Stimulated activated CD4-positive, alpha-beta T cell treated with anti-CD3 and anti-CD28 coated beads, Interleukin-4, amount 100 ng/mL, for 1 hour (primary cell): Measurements from ENCODE around the gene DIP2C.
"Not testable (repeated sequence)": the region's sequence is repeated elsewhere in the genome, so short reads cannot be mapped to it uniquely, and the experiment has no call there.

Experiments
- DNase-seq: peaks from one replicate; pipeline ENCODE4 v3.0.0-alpha.2; 2020

DIP2C gene

DNA sequence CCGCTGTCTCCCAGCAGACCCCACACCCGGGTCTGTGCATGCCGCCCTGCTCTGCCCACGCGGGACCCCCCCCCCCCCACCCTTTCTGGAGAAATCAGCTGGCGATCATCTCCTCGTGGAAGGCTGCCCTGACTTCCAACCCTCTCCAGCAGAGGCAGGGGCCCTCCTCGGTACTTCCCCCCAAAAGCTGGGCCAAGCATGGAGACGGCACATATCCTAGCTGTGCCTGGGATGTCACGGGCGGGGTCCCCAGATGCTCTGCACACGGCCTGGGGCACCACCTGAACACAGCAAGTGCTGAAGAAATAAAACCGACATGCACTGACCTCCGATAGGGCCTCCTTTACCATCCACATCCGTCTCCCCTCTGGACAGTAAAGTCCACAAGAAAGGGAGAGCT, 96.0 kb downstream of the DIP2C start:
- no peak for DNase-seq

DNA sequence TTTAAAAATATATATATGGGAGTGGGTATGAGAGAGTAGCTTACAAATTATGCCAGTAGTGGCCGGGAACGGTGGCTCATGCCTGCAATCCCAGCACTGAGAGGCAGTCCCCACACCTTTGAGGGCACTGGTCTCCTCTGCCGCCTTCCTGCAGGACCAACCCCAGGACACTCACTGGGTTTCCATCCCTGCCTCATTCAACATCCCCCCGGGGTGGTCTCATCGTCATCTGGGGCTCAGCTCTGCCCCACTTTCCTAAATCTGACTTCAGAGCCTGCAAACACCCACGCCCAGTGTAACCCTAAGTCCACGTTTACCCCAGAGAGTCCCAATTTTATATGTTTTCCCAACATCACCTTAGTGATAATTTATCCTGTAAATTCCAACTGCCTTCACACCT, 96.5 kb downstream of the DIP2C start:
- DNase-seq, result no peak

DNA sequence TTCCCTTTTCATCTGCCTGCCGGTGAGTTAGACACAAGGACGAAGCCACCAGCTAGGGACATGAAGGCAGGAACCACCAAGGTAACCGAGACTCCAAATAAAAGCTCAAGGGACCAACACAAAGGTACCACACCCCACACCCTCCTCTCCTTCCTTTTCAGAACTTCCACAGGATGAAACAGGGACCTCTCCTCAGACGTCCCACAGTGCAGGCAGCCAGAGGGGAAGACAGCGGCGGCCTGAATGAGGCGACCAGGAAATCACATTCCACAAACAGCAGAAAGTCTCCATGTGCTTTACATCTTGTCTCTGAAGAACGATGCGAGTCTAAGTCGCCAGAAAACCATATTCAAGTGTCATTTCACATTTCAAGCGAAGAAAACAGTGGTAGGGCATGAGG, 97.8 kb downstream of the DIP2C start:
- DNase-seq, result no peak

DNA sequence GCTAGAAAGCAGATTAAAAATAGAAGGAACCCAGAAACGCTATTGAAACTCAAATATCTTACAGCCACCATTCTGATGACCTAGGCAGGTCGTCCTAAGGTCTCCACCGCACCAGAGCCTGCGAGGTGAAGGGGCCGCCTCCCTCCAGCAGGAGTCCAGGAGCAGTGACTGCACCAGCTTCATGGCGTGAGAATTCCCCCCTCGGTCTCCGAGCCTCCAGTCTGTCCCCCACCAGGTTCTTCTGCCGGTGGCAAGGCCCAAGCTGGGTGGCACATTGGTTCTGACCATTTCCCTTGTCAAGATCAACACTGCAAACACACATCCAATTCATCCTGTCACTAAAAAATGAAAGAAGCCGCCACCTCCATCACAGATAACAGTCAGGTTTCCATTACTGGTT, 98.7 kb downstream of the DIP2C start:
- DNase-seq, result no peak

DNA sequence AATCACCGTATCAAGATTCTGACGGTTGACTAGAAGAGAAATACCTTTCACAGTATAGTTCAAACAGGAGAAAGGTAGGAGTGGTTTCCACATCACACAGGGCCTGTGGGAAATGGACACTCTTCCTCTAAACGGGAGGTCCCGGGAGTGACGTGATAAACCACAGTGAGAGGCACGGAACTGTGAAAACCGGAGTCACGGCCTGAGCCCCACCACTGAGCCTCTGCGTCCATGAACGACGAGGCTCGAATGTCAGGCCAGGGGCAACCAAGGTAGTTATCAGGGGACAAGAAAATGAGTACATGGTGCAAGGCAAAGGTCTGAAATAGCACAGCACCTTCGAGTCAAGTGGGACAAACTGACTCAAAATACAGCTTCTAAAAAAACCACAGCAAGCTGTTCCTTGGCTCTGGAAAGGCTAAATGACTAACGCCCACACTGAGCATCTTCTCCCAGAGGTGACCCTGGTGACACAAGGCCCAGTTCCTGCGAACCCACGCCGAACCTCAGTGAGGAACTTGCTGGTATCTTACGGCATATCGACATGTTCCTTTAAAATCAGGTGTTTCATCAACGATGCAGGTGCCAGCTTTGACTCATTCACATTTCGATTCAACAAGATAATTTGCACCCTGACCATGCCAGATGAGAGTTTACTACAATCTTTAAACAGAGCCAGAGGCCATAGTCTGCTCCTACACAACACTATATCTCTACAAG, 99.3 kb downstream of the DIP2C start:
- DNase-seq, result no peak

DNA sequence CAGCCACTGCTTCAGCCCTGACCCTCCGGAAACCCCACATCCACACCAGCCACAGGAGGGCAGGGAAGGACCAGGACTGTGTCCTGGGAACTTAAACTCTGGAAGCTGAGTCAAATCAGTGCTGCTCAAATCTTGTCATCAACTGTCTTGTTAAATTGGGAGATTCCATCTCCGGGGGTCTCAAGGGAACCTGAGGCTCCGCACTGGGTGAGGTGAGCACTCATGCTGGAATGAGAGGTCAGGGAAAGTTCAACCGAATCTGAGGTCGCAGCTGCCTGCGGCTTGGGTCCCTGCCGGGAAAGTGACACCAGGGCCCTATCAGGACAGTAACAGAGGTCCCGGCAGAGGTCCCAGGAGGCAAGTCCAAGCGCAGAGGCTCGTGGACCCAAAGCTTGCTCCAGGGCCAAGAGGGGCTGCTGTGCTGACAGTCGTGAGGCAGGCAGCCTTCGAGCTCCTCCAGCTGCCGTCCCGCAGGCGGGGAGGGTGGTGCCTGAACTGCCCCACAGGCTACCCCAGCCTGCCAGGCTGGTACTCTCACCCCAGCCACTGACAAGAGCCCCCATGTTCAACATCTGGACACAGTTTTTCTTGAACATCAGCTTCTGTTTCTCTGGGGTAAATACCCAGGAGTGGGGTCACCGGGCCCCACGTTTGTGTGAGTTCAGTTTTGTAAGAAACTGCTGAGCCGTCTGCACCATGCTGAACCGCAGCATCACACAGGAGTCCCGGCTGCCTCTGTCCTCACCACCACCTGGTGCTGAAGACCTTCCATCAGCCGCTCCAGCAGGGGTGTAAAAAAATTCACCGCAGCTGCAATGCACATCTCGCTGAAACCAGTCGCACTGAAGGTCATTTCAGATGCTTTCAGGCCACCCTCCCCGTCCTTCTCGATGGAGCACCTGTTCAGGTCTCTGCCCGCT, 101.0 kb downstream of the DIP2C start:
- no peak for DNase-seq

DNA sequence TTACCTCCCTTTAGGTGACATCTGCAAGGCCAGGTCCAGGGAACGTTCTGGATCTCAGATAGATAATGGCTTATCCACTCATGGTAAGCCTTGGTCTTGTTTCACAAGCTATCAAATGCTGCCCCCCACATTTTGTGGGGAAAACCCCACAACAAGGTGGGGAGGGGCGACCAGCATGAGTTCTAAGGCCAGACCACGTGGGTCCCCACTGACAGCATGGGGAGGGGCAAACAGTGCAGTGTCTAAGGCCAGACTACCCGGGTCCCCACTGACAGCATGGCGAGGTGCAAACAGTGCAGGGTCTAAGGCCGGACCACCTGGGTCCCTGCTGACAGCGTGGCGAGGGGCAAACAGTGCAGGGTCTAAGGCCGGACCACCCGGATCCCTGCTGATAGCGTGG, 102.8 kb downstream of the DIP2C start:
- no peak for DNase-seq

DNA sequence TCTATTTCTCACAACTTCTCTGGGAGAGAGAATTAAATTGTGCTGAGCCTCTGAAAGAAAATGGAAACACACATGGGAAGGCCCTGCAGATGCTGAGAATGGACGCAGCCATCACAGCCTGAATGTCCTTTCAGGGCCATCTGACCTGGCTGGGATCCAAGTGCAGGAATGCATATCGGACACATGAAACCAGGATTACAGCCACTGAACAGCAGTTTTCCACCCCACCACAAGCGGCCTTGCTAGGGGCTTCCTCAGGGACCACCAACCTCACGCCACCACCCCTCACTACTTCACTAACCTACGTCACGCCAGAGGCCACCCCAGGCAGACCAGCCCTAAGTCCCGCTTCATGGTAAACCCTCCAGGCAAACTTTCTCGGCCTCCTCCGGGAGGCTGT, 103.3 kb downstream of the DIP2C start:
- DNase-seq, result no peak

DNA sequence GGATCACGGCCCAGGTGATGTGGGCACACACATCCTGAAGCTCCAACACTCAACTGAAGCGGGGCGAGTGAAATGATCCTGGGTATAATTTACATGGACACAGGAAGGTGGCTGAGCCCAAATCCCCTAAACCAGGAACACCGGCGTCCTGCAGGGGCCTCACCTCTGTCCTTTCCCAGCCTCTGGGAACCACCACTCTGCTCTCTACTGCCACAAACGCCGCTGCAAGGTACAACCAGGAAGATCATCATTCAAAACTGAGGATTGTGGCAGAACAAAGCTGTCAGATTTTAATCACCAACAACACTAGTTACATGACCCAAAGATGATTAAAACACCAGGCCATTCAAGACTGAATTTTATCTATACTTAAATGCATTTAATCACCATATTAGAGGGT, 104.0 kb downstream of the DIP2C start:
- no peak for DNase-seq

DNA sequence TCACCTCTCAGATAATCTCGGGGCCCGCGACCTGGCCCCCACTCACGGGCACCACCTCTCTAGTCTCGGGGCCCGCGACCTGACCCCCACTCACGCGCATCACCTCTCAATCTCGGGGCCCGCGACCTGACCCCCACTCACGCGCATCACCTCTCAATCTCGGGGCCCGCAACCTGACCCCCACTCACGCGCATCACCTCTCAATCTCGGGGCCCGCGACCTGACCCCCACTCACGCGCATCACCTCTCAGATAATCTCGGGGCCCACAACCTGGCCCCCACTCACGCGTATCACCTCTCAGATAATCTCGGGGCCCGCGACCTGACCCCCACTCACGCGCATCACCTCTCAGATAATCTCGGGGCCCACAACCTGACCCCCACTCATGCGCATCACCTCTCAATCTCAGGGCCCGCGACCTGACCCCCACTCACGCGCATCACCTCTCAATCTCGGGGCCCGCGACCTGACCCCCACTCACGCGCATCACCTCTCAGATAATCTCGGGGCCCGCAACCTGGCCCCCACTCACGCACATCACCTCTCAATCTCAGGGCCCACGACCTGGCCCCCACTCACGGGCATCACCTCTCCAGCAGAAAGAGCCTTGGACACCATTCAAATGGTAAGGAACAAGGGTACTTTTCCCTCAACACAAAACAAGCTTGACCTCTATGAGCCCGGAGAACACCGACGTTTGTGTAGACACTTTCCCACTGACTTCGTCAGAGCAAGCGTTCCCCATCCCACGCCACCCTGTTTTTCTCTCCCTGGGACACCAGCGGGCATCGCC, 104.8 kb downstream of the DIP2C start:
- DNase-seq, result not testable (repeated sequence)

DNA sequence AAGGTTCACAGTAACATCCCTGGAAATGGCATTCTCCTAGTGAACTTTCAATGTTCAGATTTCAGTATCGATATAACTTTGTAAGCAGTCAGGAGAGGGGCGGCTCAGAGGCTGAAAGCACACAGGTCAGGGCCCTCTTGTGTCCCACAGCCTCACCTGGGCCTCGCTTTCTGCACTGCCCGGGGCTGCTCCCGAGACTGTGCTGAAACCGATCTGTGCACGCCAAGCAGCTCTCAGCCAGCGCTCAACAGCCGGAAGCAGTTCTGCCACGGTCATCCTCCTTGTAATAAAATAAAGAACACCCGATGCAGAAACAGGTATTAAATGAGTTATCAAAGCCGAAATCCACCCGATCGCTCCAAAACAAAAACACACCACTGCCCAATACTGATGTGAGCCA, 106.0 kb downstream of the DIP2C start:
- no peak for DNase-seq

DNA sequence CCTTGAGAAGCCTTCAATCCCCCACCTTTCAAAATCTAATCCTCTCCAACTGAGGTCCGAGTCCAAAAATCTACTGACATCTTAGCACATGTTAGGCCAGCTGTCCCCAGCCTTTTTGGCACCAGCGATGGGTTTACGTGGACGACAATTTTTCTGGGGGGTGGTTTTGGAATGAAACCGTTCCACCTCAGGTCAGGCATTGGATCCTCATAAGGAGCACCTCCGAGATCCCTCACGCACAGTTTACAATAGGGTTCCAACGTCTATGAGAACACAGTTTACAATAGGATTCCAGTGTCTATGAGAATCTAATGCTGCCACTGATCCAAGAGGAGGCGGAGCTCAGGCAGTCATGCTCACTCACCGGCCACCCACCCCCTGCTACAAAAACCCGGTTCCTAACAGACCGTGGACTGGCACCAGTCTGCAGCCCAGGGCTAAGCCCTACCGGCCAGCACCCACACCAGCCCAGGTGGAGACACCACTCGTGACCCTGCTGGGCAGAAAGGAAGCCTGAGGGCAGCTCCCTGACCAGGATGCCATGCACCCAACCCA, 107.6 kb downstream of the DIP2C start:
- no peak for DNase-seq

DNA sequence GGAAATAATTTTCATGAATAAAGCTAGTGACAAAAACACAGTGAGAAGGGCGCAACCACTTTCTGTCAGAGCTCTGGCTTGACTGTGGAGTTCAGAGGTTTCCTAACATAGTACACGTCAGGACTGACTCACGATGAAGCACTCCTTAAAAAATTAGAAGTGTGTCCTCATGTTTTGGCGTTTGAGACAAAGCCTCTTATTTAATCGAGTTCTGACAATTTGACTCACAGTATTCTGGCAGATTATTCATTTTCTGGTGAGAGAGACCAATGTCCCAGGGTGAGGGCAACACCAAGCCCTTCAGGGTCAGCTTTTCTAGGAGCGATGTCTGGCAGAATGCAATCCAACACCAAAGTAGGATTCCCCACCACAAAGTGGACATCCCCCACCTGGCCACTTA, 108.7 kb downstream of the DIP2C start:
- DNase-seq, result no peak

DNA sequence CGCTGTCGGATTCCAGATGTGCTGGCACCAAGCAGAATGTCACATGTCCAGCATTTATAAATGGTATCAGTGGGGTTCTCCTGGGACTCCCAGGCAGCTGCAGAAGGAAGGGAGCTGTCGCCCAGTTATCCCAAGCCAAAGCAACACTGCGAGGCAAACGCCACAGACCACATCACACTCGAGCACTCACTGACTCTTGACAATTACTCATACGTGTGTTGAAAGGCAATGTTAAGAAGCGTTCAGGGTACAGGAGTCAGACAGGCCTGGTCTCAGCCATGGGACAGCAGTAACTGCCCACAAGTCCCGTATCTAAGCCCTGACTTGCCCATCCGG, 113.4 kb downstream of the DIP2C start:
- no peak for DNase-seq

DNA sequence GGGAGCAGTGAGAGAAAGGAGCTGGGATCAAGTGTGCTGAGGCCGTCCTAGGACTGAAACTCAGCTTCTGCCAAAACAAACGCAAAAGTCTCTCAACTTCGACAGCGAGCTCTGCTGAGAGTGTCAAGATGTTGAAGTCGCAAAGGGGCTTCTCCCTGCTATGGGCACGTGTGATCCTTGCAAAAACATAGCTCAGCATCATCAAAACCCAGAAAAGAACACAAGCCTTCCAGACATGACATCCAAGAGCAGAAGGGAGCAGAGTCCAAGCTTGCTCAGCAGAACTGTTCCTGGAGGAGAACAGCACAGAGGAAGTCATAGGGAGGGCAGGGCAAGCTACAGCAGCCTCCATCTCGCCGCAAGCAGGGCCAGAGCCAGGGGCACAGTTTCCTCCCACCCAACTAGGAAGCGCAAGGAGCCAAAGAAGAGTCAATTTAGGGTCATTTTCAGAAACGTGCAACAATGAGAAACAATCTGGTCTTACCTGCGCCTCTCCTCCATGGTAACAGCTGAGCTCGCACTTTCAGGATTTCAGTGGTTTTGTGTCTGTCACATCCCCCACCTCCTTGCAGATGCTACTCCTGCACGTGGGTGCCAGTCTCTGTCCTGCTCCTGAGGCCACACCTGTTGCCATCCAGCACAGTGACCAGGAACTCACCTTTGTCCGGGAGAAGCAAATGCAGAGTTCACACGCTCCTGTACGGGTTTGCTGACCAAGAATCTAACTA, 113.9 kb downstream of the DIP2C start:
- DNase-seq, result no peak

DNA sequence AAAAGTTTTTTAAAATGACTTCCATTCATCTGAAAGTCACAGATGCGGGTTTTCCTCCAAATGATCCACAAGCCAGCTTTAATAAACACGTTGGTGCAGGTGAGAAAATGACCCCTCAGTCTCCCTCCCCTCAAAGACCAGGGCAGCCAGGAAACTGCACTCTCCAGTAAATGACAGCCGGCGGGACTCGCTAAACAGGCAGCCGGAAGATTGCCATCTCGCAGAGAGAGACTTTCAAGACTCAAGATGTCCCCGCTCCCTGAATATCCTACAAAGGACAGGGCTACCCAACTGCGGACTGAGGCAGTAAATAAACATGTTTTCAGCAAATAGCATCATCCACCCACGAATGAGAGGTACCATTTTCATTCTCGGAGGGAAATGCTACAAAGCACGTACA, 116.8 kb downstream of the DIP2C start:
- DNase-seq, result no peak

DNA sequence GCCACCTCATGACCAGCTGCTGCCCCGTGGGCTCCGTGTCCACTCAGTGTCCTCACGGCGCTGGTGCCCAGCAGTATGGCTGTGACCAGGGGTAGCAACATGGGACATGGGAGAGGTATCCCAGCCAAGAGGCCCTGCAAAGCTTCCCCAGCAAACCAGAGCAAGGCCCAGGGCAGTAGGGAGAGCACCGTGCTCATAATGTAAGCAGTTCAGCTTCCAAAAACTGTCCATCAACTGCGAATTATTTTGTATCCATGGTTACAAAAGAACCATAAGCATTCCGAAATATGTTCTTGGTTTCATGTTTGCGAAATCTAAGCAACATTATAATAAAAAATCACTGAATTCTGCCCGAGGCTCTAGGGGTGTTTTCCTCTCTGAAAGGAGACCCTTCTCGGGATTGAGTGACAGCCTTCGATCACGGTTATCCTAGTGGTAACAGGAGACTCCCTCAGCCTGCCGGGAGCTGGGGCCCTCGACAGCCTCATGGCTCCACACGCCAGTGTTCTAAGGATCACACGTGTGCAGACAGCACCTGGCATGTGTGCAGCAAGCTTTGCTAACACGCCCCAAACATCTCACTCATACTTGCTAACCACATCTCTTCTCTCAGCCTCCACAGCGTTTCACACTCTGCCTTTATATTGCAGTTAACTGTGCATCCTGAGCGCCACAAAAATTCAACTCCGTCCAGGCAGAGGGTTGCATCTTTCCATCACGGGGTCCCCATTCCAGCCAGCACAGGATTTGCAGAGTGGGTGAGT, 117.6 kb downstream of the DIP2C start:
- no peak for DNase-seq

DNA sequence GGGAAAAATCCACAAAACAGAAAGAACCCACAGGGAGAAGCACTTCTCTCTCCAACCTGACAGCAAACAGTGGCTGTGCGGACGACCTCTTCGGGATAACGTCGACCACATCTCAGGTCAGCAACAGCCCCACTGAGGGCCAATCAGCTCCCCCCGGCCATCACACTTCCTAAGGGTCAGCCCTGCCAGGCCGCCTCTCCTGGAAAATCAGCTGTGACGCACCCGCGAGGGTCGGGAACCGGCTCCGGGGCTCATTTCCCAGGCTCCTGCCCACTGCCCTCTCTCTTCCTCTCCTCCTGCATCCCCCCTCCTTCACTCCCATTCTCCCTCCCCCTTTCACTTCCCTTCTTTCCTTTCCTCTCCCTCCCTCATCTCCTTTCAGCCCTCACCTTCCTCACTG, 118.3 kb downstream of the DIP2C start:
- no peak for DNase-seq

DNA sequence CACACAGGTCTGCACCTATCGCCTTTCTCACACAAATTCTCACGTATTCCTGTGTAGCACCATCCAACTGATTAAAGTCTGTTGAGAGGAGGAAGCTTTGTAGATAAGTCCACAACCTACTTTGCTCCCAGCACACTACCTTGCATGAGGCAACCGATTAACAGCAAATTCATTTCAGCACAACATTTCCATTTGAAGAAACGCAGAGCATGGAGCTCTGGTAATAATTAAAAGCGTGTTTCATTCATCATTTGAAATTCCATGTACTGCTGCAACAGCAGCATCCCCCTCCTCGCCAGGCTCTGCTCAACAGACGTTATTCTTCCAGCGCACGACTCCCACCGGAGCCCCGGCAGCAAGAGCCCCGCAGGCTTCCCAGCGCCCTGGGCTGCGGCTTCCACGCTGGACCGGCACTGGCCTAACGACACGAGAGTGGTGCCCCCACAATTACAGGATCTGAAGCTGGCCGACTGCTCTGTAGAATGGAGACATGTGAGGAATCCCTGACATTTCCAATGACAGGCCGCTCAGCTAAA, 118.8 kb downstream of the DIP2C start:
- no peak for DNase-seq

DNA sequence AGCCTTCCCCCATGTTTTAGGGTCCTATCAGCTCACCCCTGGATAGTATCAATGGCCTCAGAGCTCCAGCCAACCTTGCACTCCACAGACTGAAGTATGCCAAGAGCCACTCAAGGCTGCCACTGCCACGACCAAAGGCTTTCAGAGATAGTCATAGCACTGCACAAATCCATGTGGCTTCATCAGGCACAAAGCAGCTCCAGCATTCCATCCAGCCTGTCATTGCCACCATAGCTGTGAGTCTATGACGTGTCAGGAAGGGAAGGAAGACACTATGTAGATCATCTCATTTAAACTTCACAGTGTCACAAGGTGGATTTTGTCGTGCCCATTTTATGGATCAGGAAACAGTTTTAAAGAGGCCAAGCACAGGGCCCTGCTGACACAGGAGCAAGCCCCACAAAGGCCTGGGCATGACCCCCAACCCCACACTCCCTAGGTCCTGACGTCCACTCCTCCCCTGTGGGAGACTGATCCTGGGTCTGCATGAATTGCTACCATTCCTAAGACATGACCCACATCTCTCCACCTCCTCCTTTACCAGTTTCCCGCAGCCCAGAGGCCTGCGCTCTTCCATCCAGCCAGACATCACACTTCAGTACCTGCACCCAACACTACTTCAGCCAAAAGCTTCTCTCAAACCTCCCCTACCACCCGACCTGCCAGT, 119.4 kb downstream of the DIP2C start:
- no peak for DNase-seq

DNA sequence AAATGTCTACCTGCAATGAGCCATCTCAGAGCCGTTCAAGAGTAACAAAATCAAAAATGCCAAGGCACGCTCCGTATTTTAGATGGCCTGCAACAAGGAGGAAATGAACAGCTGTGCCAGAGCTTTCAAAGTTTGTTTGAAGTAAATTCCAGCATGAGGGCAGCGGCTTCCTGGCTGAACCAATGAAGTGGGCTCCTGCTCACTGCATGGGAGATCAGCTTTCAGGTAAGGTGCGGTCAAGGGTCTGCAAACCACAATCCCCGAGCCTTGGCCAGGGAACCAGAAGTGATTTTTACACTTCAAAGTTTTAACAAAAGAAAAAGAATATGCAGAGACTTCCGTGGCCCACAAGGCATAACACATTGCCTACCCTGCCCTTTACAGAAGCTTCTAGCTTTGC, 120.6 kb downstream of the DIP2C start:
- no peak for DNase-seq
